Fibroblast of lung (primary cell): Measurements from ENCODE around the gene INPP5A. TPM values are rescaled to one million over a fixed set of nuclear protein-coding genes. Genes with fewer than 3 reads are reported as not detected.

Source experiments
- DNase-seq, 2 donors: peaks; one replicate each; pipeline versions ENCODE4 v3.0.0 to v3.0.0-alpha.2; 2010; ENCODE audit warnings: low read depth in 2 of 2
- H2AFZ ChIP-seq: 2 replicates; pipeline ENCODE4 v1.5.1; 2012; ENCODE audit warnings: low read length, control low read depth, inconsistent platforms
- H3K27ac ChIP-seq: 2 replicates; pipeline ENCODE4 v1.5.1; 2011; ENCODE audit warnings: low read length, control low read depth; ENCODE audit not compliant: insufficient read depth
- H3K27me3 ChIP-seq: 2 replicates; pipeline ENCODE4 v1.5.1; 2011; ENCODE audit warnings: mild to moderate bottlenecking, low read length; ENCODE audit not compliant: control insufficient read depth, insufficient read depth
- H3K36me3 ChIP-seq: 2 replicates; pipeline ENCODE4 v1.5.1; 2011; ENCODE audit warnings: low read length; ENCODE audit not compliant: control insufficient read depth, insufficient read depth
- H3K4me1 ChIP-seq: 2 replicates; pipeline ENCODE4 v1.5.1; 2011; ENCODE audit warnings: low read length; ENCODE audit not compliant: control insufficient read depth, insufficient read depth; ENCODE audit errors: extremely low read depth
- H3K4me2 ChIP-seq: 2 replicates; pipeline ENCODE4 v1.5.1; 2011; ENCODE audit warnings: low read length, control low read depth; ENCODE audit not compliant: insufficient read depth; ENCODE audit errors: extremely low read depth
- H3K4me3 ChIP-seq, 4 experiments: fragments of 200-600 bp in 1 of 4; sonication (generic) in 1 of 4; replicated peaks in 1 of 4; 2 replicates each; pipeline ENCODE4 v1.5.1; 2011 to 2016; ENCODE audit warnings: low read length in 4 of 4, low read depth in 3 of 4, mild to moderate bottlenecking in 3 of 4, control low read depth in 2 of 4, inconsistent platforms in 1 of 4, mixed read lengths in 1 of 4; ENCODE audit not compliant: insufficient read depth in 1 of 4; ENCODE audit errors: control extremely low read depth in 1 of 4
- H3K79me2 ChIP-seq: 2 replicates; pipeline ENCODE4 v1.5.1; 2012; ENCODE audit warnings: mild to moderate bottlenecking, low read length, inconsistent platforms; ENCODE audit not compliant: control insufficient read depth, insufficient read depth
- H3K9ac ChIP-seq: 2 replicates; pipeline ENCODE4 v1.5.1; 2011; ENCODE audit warnings: mild to moderate bottlenecking, low read length, control low read depth; ENCODE audit not compliant: insufficient read depth
- H3K9me3 ChIP-seq: 2 replicates; pipeline ENCODE4 v1.5.1; 2012; ENCODE audit warnings: low read depth, low read length; ENCODE audit not compliant: control insufficient read depth, insufficient read depth
- H4K20me1 ChIP-seq: 2 replicates; pipeline ENCODE4 v1.5.1; 2011; ENCODE audit warnings: low read length; ENCODE audit not compliant: control insufficient read depth, insufficient read depth; ENCODE audit errors: extremely low read depth
- CTCF ChIP-seq, 2 donors: IDR thresholded peaks in 1 of 2; conservative IDR thresholded peaks in 1 of 2; 1 replicate in 1 of 2; 2 replicates in 1 of 2; pipeline ENCODE4 v1.5.1; 2011 to 2012; ENCODE audit warnings: low read length in 2 of 2, control low read depth in 1 of 2, inconsistent platforms in 1 of 2, low read depth in 1 of 2, mild to moderate bottlenecking in 1 of 2
- EZH2 ChIP-seq: IDR thresholded peaks from 2 replicates; pipeline ENCODE4 v1.5.1; 2012; ENCODE audit warnings: low read length, control low read depth, mild to moderate bottlenecking; ENCODE audit errors: missing control alignments
- polyA plus RNA-seq, 2 donors: library from polyadenylated mRNA; depleted of rRNA in 1 of 2; stranded (reverse) in 1 of 2; unstranded in 1 of 2; fragments of >200 nt; gene quantifications; 2 replicates each; pipeline ENCODE4 v1.2.1, GENCODE V29; 2011 to 2012; ENCODE audit warnings: missing spikeins in 1 of 2
- total RNA-seq: library from RNA; depleted of rRNA; stranded (reverse); fragments of >200 nt; gene quantifications from 2 replicates; pipeline ENCODE4 v1.2.1, GENCODE V29; 2014

INPP5A gene
- total and polyA plus RNA-seq, 2 donors (not counting 1 experiment from before 2014, with no cell fraction given) = 24.6 to 39.9 TPM

GRCh38 chr10:132714986-132715775 is 177.6 kb downstream of the INPP5A start:
- H3K27ac ChIP-seq = no peak overlapping the region
- H3K4me1 ChIP-seq = no peaks in the 10 kb centered on the region
- no peak overlapping the region for H3K4me3 ChIP-seq
- no peaks in the 10 kb centered on the region for H3K36me3 ChIP-seq
- H3K9me3 ChIP-seq = no peaks in the 10 kb centered on the region
- H2AFZ ChIP-seq = no peak overlapping the region
- H3K4me2 ChIP-seq = no peak overlapping the region
- no peak for DNase-seq
- H3K9ac ChIP-seq = no peak overlapping the region
- no peaks in the 10 kb centered on the region for H3K27me3 ChIP-seq
- H3K79me2 ChIP-seq = no peaks in the 10 kb centered on the region
- TF ChIP-seq EZH2 (no peak), CTCF (conservative IDR thresholded peaks at IDR 0.05 in 1 of 2, IDR thresholded peaks at IDR 0.05 in 1 of 2; ENCODE audit: low read depth in 1 of 2, low read length in 2 of 2) (no peak)
- no peaks in the 10 kb centered on the region for H4K20me1 ChIP-seq

DNA sequence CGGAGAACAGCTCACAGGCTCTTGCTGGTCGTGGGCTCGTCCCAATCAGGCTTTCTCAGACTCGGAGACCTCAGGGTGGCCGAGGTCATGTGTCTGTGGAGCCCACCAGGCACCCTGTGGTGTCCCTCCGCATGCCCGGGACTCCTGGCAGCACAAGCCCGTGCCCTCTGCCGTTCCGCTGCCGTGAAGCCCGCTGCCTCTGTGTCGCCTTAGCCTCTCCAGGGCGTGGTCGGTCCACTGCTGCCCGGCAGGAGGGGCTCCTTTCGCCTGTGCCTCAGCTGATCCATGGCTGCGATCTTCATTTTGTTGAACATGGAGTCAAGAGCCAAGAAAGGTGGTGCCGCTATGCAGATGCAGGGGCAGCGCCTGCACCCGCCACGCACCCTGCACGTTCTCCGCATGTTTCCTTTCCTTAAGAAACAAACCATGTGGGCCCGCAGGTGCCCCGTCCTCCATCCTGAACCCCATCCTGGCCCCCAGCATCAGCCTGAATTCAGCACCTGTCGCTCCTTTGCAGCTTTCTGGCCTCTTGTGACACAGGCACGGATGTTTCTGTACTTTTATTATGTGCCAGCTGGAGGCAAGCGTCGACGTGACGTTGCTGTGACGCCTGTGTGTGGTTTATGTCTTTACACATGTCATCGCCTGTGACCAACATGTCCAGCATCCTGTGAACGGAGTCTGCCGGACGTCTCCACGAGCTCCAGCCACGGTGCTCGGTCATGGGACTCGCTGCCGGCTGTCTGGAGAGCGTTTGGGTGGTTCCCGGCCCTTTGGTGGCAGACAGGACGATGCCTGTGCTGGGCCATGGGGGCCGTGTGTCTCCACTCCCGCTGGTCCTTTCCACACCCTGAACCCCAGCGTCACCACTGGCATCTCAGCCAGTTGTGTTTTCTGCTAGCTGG is 178.4 kb downstream of the INPP5A start:
- Histone ChIP-seq H3K9me3 (no peaks in the 10 kb centered on the region), H4K20me1 (no peaks in the 10 kb centered on the region), H3K79me2 (no peaks in the 10 kb centered on the region), H3K36me3 (no peaks in the 10 kb centered on the region), H3K27me3 (no peaks in the 10 kb centered on the region), H3K4me2 (no peak overlapping the region), H3K4me3 (no peak overlapping the region), H2AFZ (no peak overlapping the region), H3K4me1 (no peaks in the 10 kb centered on the region), H3K27ac (no peak overlapping the region), H3K9ac (no peak overlapping the region)
- DNase-seq = no peak
- TF ChIP-seq EZH2 (no peak), CTCF (conservative IDR thresholded peaks at IDR 0.05 in 1 of 2, IDR thresholded peaks at IDR 0.05 in 1 of 2; ENCODE audit: low read depth in 1 of 2, low read length in 2 of 2) (no peak)
